Measurements from ENCODE around the gene EPB41L2. TPM values are rescaled to one million over a fixed set of nuclear protein-coding genes. Genes with fewer than 3 reads are reported as not detected.

The EPB41L2 gene
- total RNA-seq, 1 experiment from 2014 or later = 22.5 TPM

- intact Hi-C loops (cut with micrococcal nuclease) = no loop called here
- Mint-ChIP-seq H3K4me3 (ENCODE audit: unreplicated experiment) (no peak overlapping the region), H3K27me3 (ENCODE audit: insufficient read depth, unreplicated experiment) (no peaks in the 10 kb centered on the region), H3K36me3 (ENCODE audit: insufficient read depth, unreplicated experiment) (no peaks in the 10 kb centered on the region), H3K4me1 (ENCODE audit: insufficient read depth, unreplicated experiment) (no peaks in the 10 kb centered on the region), H3K27ac (ENCODE audit: low read depth, unreplicated experiment) (no peak overlapping the region), H3K9me3 (ENCODE audit: unreplicated experiment) (no peaks in the 10 kb centered on the region)
- ChIA-PET CTCF (interaction anchor here (0.6 to 0.8 kb wide), 4 partner anchors 11 to 62 kb away, joined by 3 to 4 read pairs (median 4); no protein-coding TSS in a partner anchor), POLR2A (no interaction called here)
- BruUV-seq (replicated peaks) = no TSS peak
- no peak for DNase-seq (ENCODE audit: unreplicated experiment)
- TF ChIP-seq CTCF (IDR thresholded peaks at IDR 0.05; ENCODE audit: unreplicated experiment) = no peak
Measured at GRCh38 chr6:130947464-130947863, 115.6 kb downstream of the EPB41L2 start.

GRCh38 chr6:130946076-130946475 is 117.0 kb downstream of the EPB41L2 start:
- CTCF ChIA-PET = no interaction called here
- Mint-ChIP-seq H3K4me3 (ENCODE audit: unreplicated experiment) (no peak overlapping the region), H3K9me3 (ENCODE audit: unreplicated experiment) (no peaks in the 10 kb centered on the region), H3K27ac (ENCODE audit: low read depth, unreplicated experiment) (no peak overlapping the region), H3K36me3 (ENCODE audit: insufficient read depth, unreplicated experiment) (no peaks in the 10 kb centered on the region), H3K27me3 (ENCODE audit: insufficient read depth, unreplicated experiment) (no peaks in the 10 kb centered on the region), H3K4me1 (ENCODE audit: insufficient read depth, unreplicated experiment) (no peaks in the 10 kb centered on the region)
- intact Hi-C loops (cut with micrococcal nuclease) = no loop called here
- POLR2A ChIA-PET = interaction anchor here (0.6 kb wide), 1 partner anchor 96 kb away, joined by 3 read pairs; no protein-coding TSS in a partner anchor
- TF ChIP-seq CTCF (IDR thresholded peaks at IDR 0.05; ENCODE audit: unreplicated experiment) = no peak
- no TSS peak for BruUV-seq (replicated peaks)
- peak; percentile 43 for DNase-seq (ENCODE audit: unreplicated experiment)

- intact Hi-C loops (cut with micrococcal nuclease) = no loop called here
- TF ChIP-seq CTCF (IDR thresholded peaks at IDR 0.05; ENCODE audit: unreplicated experiment) = no peak
- BruUV-seq (replicated peaks) = no TSS peak
- H3K9me3 Mint-ChIP-seq (ENCODE audit: unreplicated experiment) = no peaks in the 10 kb centered on the region
- H3K27ac Mint-ChIP-seq (ENCODE audit: low read depth, unreplicated experiment) = no peak overlapping the region
- CTCF ChIA-PET = interaction anchor here (0.6 kb wide), 1 partner anchor 47 kb away, joined by 3 read pairs; no protein-coding TSS in a partner anchor
- POLR2A ChIA-PET = no interaction called here
- no peaks in the 10 kb centered on the region for H3K27me3 Mint-ChIP-seq (ENCODE audit: insufficient read depth, unreplicated experiment)
- no peak overlapping the region for H3K4me3 Mint-ChIP-seq (ENCODE audit: unreplicated experiment)
- no peaks in the 10 kb centered on the region for H3K36me3 Mint-ChIP-seq (ENCODE audit: insufficient read depth, unreplicated experiment)
- H3K4me1 Mint-ChIP-seq (ENCODE audit: insufficient read depth, unreplicated experiment) = no peaks in the 10 kb centered on the region
- no peak for DNase-seq (ENCODE audit: unreplicated experiment)
Measured at GRCh38 chr6:130945401-130945919, 117.6 kb downstream of the EPB41L2 start.

- POLR2A ChIA-PET = no interaction called here
- DNase-seq (ENCODE audit: unreplicated experiment) = no peak
- H3K27ac Mint-ChIP-seq (ENCODE audit: low read depth, unreplicated experiment) = no peak overlapping the region
- CTCF ChIA-PET = no interaction called here
- no peak overlapping the region for H3K4me3 Mint-ChIP-seq (ENCODE audit: unreplicated experiment)
- intact Hi-C loops (cut with micrococcal nuclease) = no loop called here
- TF ChIP-seq CTCF (IDR thresholded peaks at IDR 0.05; ENCODE audit: unreplicated experiment) = no peak
- no peaks in the 10 kb centered on the region for H3K36me3 Mint-ChIP-seq (ENCODE audit: insufficient read depth, unreplicated experiment)
- H3K9me3 Mint-ChIP-seq (ENCODE audit: unreplicated experiment) = no peaks in the 10 kb centered on the region
- H3K27me3 Mint-ChIP-seq (ENCODE audit: insufficient read depth, unreplicated experiment) = no peaks in the 10 kb centered on the region
- no TSS peak for BruUV-seq (replicated peaks)
- H3K4me1 Mint-ChIP-seq (ENCODE audit: insufficient read depth, unreplicated experiment) = no peaks in the 10 kb centered on the region
Measured at GRCh38 chr6:130944486-130944885, 118.6 kb downstream of the EPB41L2 start.
